Peyer's patch (tissue), 4 donors: ENCODE data around the gene SHISA8.

ENCODE experiments used
- CTCF ChIP-seq, 6 experiments: fragments of 450-650 bp in 4 of 6; fragments of 200-600 bp in 2 of 6; sonication (generic) in 1 of 6; IDR thresholded peaks; one replicate each; pipeline ENCODE4 v1.5.1; 2017 to 2019; ENCODE audit warnings: antibody characterized with exemption in 6 of 6, mild to moderate bottlenecking in 3 of 6, moderate library complexity in 1 of 6
- POLR2A ChIP-seq, 2 donors: fragments of 450-650 bp; IDR thresholded peaks; one replicate each; pipeline ENCODE4 v1.5.1; 2017; ENCODE audit warnings: antibody characterized with exemption in 2 of 2, mild to moderate bottlenecking in 2 of 2, moderate library complexity in 2 of 2

- TF ChIP-seq POLR2A (IDR thresholded peaks at IDR 0.05) (no peak), CTCF (IDR thresholded peaks at IDR 0.05) (no peak)
Observed at GRCh38 chr22:41906822-41907221, 8.1 kb downstream of the SHISA8 start.
